A673 (cell line): ENCODE data around the gene ADCY10. TPM values are rescaled to one million over a fixed set of nuclear protein-coding genes. Genes with fewer than 3 reads are reported as not detected.

Experiments
- BruUV-seq: library from RNA; stranded (reverse); fragments of 400-500 nt; replicated peaks from 2 replicates; lab custom pipeline; 2021; lab: Mats Ljungman, UMichigan
- CTCF ChIA-PET: fragments of 300-600 bp; sonication (Branson Sonifier 250); formaldehyde crosslinking; loops from one replicate; lab custom pipeline; 2022; ENCODE audit warnings: antibody characterized with exemption; lab: Charles Lee
- POLR2A ChIA-PET: fragments of 300-600 bp; sonication (Branson Sonifier 250); formaldehyde crosslinking; loops from one replicate; lab custom pipeline; 2022; ENCODE audit warnings: antibody characterized with exemption; ENCODE audit not compliant: low non-redundant PET; lab: Charles Lee
- DNase-seq: peaks from one replicate; pipeline ENCODE4 v3.0.0-alpha.2; 2015; ENCODE audit warnings: low spot score
- H3K27ac ChIP-seq: fragments of 200-600 bp; sonication (generic); 2 replicates; pipeline ENCODE4 v1.5.1; 2016; ENCODE audit warnings: mixed run types, low read depth, mild to moderate bottlenecking, mixed read lengths, antibody characterized with exemption, low read length; ENCODE audit not compliant: poor library complexity, severe bottlenecking
- H3K27me3 ChIP-seq: fragments of 200-600 bp; sonication (generic); replicated peaks from 2 replicates; pipeline ENCODE4 v1.6.1; 2017; ENCODE audit warnings: mixed run types, low read depth, mild to moderate bottlenecking, mixed read lengths, antibody characterized with exemption, low read length; ENCODE audit not compliant: insufficient read depth, poor library complexity
- H3K36me3 ChIP-seq: fragments of 200-600 bp; sonication (generic); 2 replicates; pipeline ENCODE4 v1.6.1; 2016; ENCODE audit warnings: mixed run types, mild to moderate bottlenecking, mixed read lengths, antibody characterized with exemption, low read length; ENCODE audit not compliant: insufficient read depth, poor library complexity, severe bottlenecking
- H3K4me1 ChIP-seq: fragments of 200-600 bp; sonication (generic); 2 replicates; pipeline ENCODE4 v1.6.1; 2017; ENCODE audit warnings: mixed run types, mild to moderate bottlenecking, mixed read lengths, antibody characterized with exemption, low read length; ENCODE audit not compliant: insufficient read depth, poor library complexity, severe bottlenecking
- H3K4me3 ChIP-seq: fragments of 200-600 bp; sonication (generic); 2 replicates; pipeline ENCODE4 v1.5.1; 2016; ENCODE audit warnings: low read depth, mixed run types, mild to moderate bottlenecking, mixed read lengths, low read length; ENCODE audit not compliant: poor library complexity, severe bottlenecking
- H3K9me3 ChIP-seq: fragments of 200-600 bp; sonication (generic); 2 replicates; pipeline ENCODE4 v1.6.1; 2016; ENCODE audit warnings: mixed run types, low read depth, mild to moderate bottlenecking, mixed read lengths, antibody characterized with exemption, low read length; ENCODE audit not compliant: poor library complexity, severe bottlenecking
- CTCF ChIP-seq: fragments of 300-800, 200-600 bp; sonication (generic); conservative IDR thresholded peaks from 2 replicates; pipeline ENCODE4 v1.5.1; 2017; ENCODE audit warnings: low read depth, mild to moderate bottlenecking, antibody characterized with exemption, low read length, moderate library complexity, mixed read lengths
- EZH2 ChIP-seq: fragments of 200-600 bp; sonication (generic); IDR thresholded peaks from 2 replicates; pipeline ENCODE4 v1.6.1; 2017; ENCODE audit warnings: borderline replicate concordance, low read depth, mild to moderate bottlenecking, mixed read lengths, antibody characterized with exemption, low read length; ENCODE audit not compliant: poor library complexity, severe bottlenecking
- intact Hi-C: fragments of 100-400 bp; cut with micrococcal nuclease; formaldehyde crosslinking; loops from one replicate; pipeline ENCODE4 v1.10.0; 2022; ENCODE audit not compliant: unreplicated experiment
- total RNA-seq: library from RNA; stranded (reverse); gene quantifications from 2 replicates; pipeline ENCODE4 v1.2.3, GENCODE V29; 2021

Gene ADCY10
- total RNA-seq, 1 experiment from 2014 or later, result 0.19 TPM

- Histone ChIP-seq H3K4me1 (no peaks in the 10 kb centered on the region), H3K9me3 (no peaks in the 10 kb centered on the region), H3K4me3 (no peak overlapping the region), H3K27me3 (no peaks in the 10 kb centered on the region), H3K27ac (no peak overlapping the region), H3K36me3 (no peaks in the 10 kb centered on the region)
- DNase-seq, result no peak
- ChIA-PET POLR2A (no interaction called here), CTCF (no interaction called here)
- TF ChIP-seq CTCF, result no peak
- TF ChIP-seq EZH2, result no peak
- intact Hi-C loops, result no loop called here
- no TSS peak for BruUV-seq
These were observed 31.6 kb downstream of the ADCY10 start for GRCh38 chr1:167882376-167882775.

- Histone ChIP-seq H3K4me3 (no peak overlapping the region), H3K9me3 (no peaks in the 10 kb centered on the region), H3K36me3 (no peaks in the 10 kb centered on the region), H3K4me1 (no peaks in the 10 kb centered on the region), H3K27me3 (no peaks in the 10 kb centered on the region), H3K27ac (no peak overlapping the region)
- CTCF ChIA-PET, result no interaction called here
- intact Hi-C loops, result no loop called here
- POLR2A ChIA-PET, result no interaction called here
- DNase-seq, result no peak
- no TSS peak for BruUV-seq
- no peak for TF ChIP-seq CTCF
- no peak for TF ChIP-seq EZH2
These were observed 32.1 kb downstream of the ADCY10 start for GRCh38 chr1:167881786-167882185.

GRCh38 chr1:167881069-167881468 is 32.9 kb downstream of the ADCY10 start:
- Histone ChIP-seq H3K27me3 (no peaks in the 10 kb centered on the region), H3K4me1 (no peaks in the 10 kb centered on the region), H3K27ac (no peak overlapping the region), H3K4me3 (no peak overlapping the region), H3K36me3 (no peaks in the 10 kb centered on the region), H3K9me3 (no peaks in the 10 kb centered on the region)
- no TSS peak for BruUV-seq
- intact Hi-C loops, result no loop called here
- DNase-seq, result no peak
- ChIA-PET CTCF (no interaction called here), POLR2A (no interaction called here)
- TF ChIP-seq CTCF (no peak), EZH2 (no peak)
